HG03103 (cell line): ENCODE measurements around the gene TTC17.

ENCODE experiments used
- ATAC-seq: cut with Tn5 transposase; IDR thresholded peaks from one replicate; pipeline ENCODE4 v1.9.1; 2021; ENCODE audit warnings: low read depth; ENCODE audit not compliant: unreplicated experiment

Gene TTC17

GRCh38 chr11:43521471-43521870 is 162.8 kb downstream of the TTC17 start:
- no peak for ATAC-seq

GRCh38 chr11:43523632-43524031 is 164.9 kb downstream of the TTC17 start:
- no peak for ATAC-seq

GRCh38 chr11:43532041-43532440 is 173.3 kb downstream of the TTC17 start:
- ATAC-seq = no peak

- ATAC-seq = no peak
These were observed 179.3 kb downstream of the TTC17 start for GRCh38 chr11:43537833-43538615.

- no peak for ATAC-seq
These were observed 183.3 kb downstream of the TTC17 start for GRCh38 chr11:43541993-43542392.

GRCh38 chr11:43542750-43543712 is 184.3 kb downstream of the TTC17 start:
- no peak for ATAC-seq
